Panc1 (cell line): ENCODE measurements around the gene CREBBP. TPM values are rescaled to one million over a fixed set of nuclear protein-coding genes. Genes with fewer than 3 reads are reported as not detected.

Experiments
- ATAC-seq: fragments of 200-7000 bp; cut with Tn5 transposase; 2 replicates; pipeline ENCODE4 v1.9.1; 2020; ENCODE audit warnings: mild to moderate bottlenecking, moderate library complexity
- BruUV-seq: library from RNA; stranded (reverse); fragments of 400-500 nt; replicated peaks from 2 replicates; lab custom pipeline; 2021; lab: Mats Ljungman, UMichigan
- CTCF ChIA-PET: fragments of 300-600 bp; sonication (Branson Sonifier 250); formaldehyde crosslinking; loops from one replicate; lab custom pipeline; 2022; ENCODE audit warnings: antibody characterized with exemption; lab: Charles Lee
- POLR2A ChIA-PET: fragments of 300-600 bp; sonication (Branson Sonifier 250); formaldehyde crosslinking; loops from one replicate; lab custom pipeline; 2022; ENCODE audit warnings: antibody characterized with exemption; lab: Charles Lee
- DNase-seq: peaks from one replicate; pipeline ENCODE4 v3.0.0-alpha.2; 2010; ENCODE audit warnings: low read depth, low spot score
- H3K27ac ChIP-seq: 2 replicates; pipeline ENCODE4 v1.5.1; 2011; ENCODE audit warnings: mild to moderate bottlenecking, low read length, inconsistent platforms
- H3K27me3 ChIP-seq: fragments of 200-500 bp; sonication (Bioruptor generic); 2 replicates; pipeline ENCODE4 v1.6.0; 2014; ENCODE audit warnings: low read length, inconsistent platforms; ENCODE audit not compliant: control insufficient read depth, insufficient read depth
- H3K36me3 ChIP-seq: fragments of 200-500 bp; sonication (Bioruptor generic); 2 replicates; pipeline ENCODE4 v1.5.1; 2014; ENCODE audit warnings: inconsistent platforms, mild to moderate bottlenecking, low read length, moderate library complexity; ENCODE audit not compliant: control insufficient read depth, insufficient read depth
- H3K4me1 ChIP-seq: 2 replicates; pipeline ENCODE4 v1.5.1; 2011; ENCODE audit warnings: inconsistent platforms, mild to moderate bottlenecking, low read length, moderate library complexity; ENCODE audit not compliant: control insufficient read depth, insufficient read depth
- H3K4me3 ChIP-seq, 2 experiments: 2 replicates each; pipeline ENCODE4 v1.5.1; 2011 to 2012; ENCODE audit warnings: low read depth in 2 of 2, low read length in 2 of 2, mild to moderate bottlenecking in 2 of 2, inconsistent platforms in 1 of 2, moderate library complexity in 1 of 2
- H3K9me3 ChIP-seq: fragments of 200-500 bp; sonication (Bioruptor generic); 2 replicates; pipeline ENCODE4 v1.5.1; 2014; ENCODE audit warnings: low read depth, mild to moderate bottlenecking, inconsistent platforms, low read length, moderate library complexity; ENCODE audit not compliant: control insufficient read depth, insufficient read depth
- POLR2AphosphoS5 ChIP-seq: IDR thresholded peaks from 2 replicates; pipeline ENCODE4 v1.6.1; 2012; ENCODE audit warnings: mild to moderate bottlenecking, low read depth, low read length, moderate library complexity
- TCF7L2 ChIP-seq: IDR thresholded peaks from 2 replicates; pipeline ENCODE4 v1.6.1; 2011; ENCODE audit warnings: mild to moderate bottlenecking, low read depth, low read length, inconsistent platforms
- in situ Hi-C: cut with HindIII; loops from 2 replicates; pipeline ENCODE4 v1.10.0; 2016; ENCODE audit warnings: low sequenced_read_pairs, low pct_unique_long_range_greater_than_20kb
- intact Hi-C: fragments of 100-400 bp; cut with micrococcal nuclease; formaldehyde crosslinking; loops from one replicate; pipeline ENCODE4 v1.10.0; 2022; ENCODE audit not compliant: unreplicated experiment
- total RNA-seq: library from RNA; stranded (reverse); gene quantifications from one replicate; pipeline ENCODE4 v1.2.1, GENCODE V29; 2021; ENCODE audit not compliant: unreplicated experiment
- TF ChIP-seq, protein P1 (sequence below), 2 experiments: IDR thresholded peaks; 2 replicates each; pipeline ENCODE4 v1.6.1; 2011 to 2012; ENCODE audit warnings: low read depth in 2 of 2, control low read depth in 1 of 2, low read length in 1 of 2, mild to moderate bottlenecking in 1 of 2, moderate library complexity in 1 of 2; ENCODE audit not compliant: insufficient read depth in 1 of 2
- TF ChIP-seq, protein P2 (sequence below): fragments of 450-650 bp; IDR thresholded peaks from 2 replicates; pipeline ENCODE4 v1.5.1; 2017; ENCODE audit warnings: mild to moderate bottlenecking

CREBBP gene
- total RNA-seq, 1 experiment from 2014 or later: 60.2 TPM

DNA sequence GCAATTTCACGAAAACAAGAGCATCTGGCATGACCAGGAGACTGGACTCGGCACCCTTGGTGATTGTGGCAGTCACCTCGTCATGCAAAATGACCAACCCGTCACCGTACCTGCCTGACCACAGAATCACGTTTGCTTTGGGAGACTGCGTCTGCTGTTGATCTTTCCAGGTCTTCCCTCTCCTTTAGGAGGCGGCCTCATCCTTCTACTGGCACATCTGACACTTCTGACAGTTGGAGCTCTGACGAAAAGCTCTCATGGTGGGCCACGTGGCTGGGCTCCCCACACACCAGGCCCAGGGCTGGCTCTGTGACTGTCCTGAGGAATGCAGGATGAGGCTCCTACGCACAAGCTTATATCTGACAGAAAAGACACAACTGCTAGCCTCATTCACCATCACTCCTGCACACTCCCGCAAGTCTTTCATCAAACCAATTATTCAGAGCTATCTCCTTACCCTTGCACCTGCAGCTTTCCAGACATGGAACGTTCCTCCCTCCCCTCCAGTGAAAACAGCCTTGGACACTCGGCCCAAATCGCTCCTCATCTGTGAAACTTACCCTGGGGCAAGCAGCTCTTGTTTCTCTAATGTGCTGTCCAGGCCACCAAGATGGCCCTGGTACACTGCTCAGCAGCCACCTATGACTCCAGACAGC, 166.8 kb downstream of the CREBBP start:
- CTCF ChIA-PET: no interaction called here
- DNase-seq (no peak), ATAC-seq (no peak)
- POLR2A ChIA-PET: no interaction called here
- TF ChIP-seq, protein P1, sequence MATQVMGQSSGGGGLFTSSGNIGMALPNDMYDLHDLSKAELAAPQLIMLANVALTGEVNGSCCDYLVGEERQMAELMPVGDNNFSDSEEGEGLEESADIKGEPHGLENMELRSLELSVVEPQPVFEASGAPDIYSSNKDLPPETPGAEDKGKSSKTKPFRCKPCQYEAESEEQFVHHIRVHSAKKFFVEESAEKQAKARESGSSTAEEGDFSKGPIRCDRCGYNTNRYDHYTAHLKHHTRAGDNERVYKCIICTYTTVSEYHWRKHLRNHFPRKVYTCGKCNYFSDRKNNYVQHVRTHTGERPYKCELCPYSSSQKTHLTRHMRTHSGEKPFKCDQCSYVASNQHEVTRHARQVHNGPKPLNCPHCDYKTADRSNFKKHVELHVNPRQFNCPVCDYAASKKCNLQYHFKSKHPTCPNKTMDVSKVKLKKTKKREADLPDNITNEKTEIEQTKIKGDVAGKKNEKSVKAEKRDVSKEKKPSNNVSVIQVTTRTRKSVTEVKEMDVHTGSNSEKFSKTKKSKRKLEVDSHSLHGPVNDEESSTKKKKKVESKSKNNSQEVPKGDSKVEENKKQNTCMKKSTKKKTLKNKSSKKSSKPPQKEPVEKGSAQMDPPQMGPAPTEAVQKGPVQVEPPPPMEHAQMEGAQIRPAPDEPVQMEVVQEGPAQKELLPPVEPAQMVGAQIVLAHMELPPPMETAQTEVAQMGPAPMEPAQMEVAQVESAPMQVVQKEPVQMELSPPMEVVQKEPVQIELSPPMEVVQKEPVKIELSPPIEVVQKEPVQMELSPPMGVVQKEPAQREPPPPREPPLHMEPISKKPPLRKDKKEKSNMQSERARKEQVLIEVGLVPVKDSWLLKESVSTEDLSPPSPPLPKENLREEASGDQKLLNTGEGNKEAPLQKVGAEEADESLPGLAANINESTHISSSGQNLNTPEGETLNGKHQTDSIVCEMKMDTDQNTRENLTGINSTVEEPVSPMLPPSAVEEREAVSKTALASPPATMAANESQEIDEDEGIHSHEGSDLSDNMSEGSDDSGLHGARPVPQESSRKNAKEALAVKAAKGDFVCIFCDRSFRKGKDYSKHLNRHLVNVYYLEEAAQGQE (IDR thresholded peaks at IDR 0.05; ENCODE audit: insufficient read depth in 1 of 2, low read depth in 2 of 2, low read length in 1 of 2): no peak
- TF ChIP-seq POLR2AphosphoS5: no peak
- H3K4me1 ChIP-seq: peaks cover 4% of the 10 kb centered on the region
- no TSS peak for BruUV-seq
- H3K27ac ChIP-seq: no peak overlapping the region
- no peak overlapping the region for H3K4me3 ChIP-seq
- no peaks in the 10 kb centered on the region for H3K27me3 ChIP-seq
- in situ Hi-C loops (no loop called here), intact Hi-C loops (no loop called here)
- no peaks in the 10 kb centered on the region; the same call in 1 of the 2 replicates for H3K36me3 ChIP-seq
- H3K9me3 ChIP-seq: no peaks in the 10 kb centered on the region

DNA sequence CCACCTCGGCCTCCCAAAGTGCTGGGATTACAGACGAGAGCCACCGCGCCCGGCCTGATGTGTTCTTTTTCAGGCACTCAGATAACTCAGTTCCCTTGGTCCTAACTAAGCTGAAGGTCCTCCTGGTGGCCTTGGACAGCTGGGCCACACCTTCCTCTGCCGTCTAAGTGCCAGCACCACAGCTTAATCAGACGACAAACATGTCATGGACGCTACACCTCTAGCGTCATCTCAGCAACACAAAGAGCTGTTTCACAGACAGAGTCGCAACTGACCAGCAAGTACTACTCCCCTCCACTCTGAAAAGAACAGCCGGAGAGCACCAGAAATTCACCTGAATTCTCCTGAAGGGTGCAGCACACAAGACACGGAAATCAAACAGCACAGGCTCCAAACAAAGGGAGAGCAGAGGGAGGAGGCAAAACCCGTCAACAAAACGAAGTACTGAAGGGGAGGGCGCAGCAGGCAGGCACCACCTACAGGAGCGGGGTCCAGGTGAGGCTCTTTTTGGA, 167.6 kb downstream of the CREBBP start:
- TF ChIP-seq POLR2AphosphoS5 (no peak), TCF7L2 (no peak)
- TF ChIP-seq, protein P1 (IDR thresholded peaks at IDR 0.05; ENCODE audit: insufficient read depth in 1 of 2, low read depth in 2 of 2, low read length in 1 of 2): no peak
- TF ChIP-seq, protein P2, sequence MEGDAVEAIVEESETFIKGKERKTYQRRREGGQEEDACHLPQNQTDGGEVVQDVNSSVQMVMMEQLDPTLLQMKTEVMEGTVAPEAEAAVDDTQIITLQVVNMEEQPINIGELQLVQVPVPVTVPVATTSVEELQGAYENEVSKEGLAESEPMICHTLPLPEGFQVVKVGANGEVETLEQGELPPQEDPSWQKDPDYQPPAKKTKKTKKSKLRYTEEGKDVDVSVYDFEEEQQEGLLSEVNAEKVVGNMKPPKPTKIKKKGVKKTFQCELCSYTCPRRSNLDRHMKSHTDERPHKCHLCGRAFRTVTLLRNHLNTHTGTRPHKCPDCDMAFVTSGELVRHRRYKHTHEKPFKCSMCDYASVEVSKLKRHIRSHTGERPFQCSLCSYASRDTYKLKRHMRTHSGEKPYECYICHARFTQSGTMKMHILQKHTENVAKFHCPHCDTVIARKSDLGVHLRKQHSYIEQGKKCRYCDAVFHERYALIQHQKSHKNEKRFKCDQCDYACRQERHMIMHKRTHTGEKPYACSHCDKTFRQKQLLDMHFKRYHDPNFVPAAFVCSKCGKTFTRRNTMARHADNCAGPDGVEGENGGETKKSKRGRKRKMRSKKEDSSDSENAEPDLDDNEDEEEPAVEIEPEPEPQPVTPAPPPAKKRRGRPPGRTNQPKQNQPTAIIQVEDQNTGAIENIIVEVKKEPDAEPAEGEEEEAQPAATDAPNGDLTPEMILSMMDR: no peak
- peaks cover 1% of the 10 kb centered on the region for H3K4me1 ChIP-seq
- no peak for DNase-seq
- ATAC-seq: no peak
- no peaks in the 10 kb centered on the region for H3K27me3 ChIP-seq
- H3K9me3 ChIP-seq: no peaks in the 10 kb centered on the region
- no peaks in the 10 kb centered on the region; the same call in 1 of the 2 replicates for H3K36me3 ChIP-seq
- CTCF ChIA-PET: no interaction called here
- intact Hi-C loops (no loop called here), in situ Hi-C loops (no loop called here)
- POLR2A ChIA-PET: interaction anchor here (0.7 kb wide), 1 partner anchor 17 kb away, joined by 5 read pairs; no protein-coding TSS in a partner anchor
- H3K4me3 ChIP-seq: no peak overlapping the region
- BruUV-seq: no TSS peak
- no peak overlapping the region for H3K27ac ChIP-seq
